Fibroblast of skin of back (primary cell): ENCODE results near the gene SLC25A24.
"Not testable (repeated sequence)": the region's sequence is repeated elsewhere in the genome, so short reads cannot be mapped to it uniquely, and the experiment has no call there.

Experiments
- DNase-seq: peaks from one replicate; pipeline ENCODE4 v3.0.0-alpha.2; 2013

Gene SLC25A24

GRCh38 chr1:108194051-108194450, 6.1 kb downstream of the SLC25A24 start:
- DNase-seq, result no peak

GRCh38 chr1:108193333-108193732, 6.8 kb downstream of the SLC25A24 start:
- DNase-seq, result no peak

GRCh38 chr1:108192581-108192980, 7.6 kb downstream of the SLC25A24 start:
- DNase-seq, result no peak

- no peak for DNase-seq
Observed at GRCh38 chr1:108190686-108191416, 9.3 kb downstream of the SLC25A24 start.

- DNase-seq, result no peak
Observed at GRCh38 chr1:108190001-108190634, 10.0 kb downstream of the SLC25A24 start.

GRCh38 chr1:108188801-108189200, 11.3 kb downstream of the SLC25A24 start:
- DNase-seq, result no peak

GRCh38 chr1:108182959-108183700, 17.0 kb downstream of the SLC25A24 start:
- no peak for DNase-seq

- DNase-seq, result no peak
Observed at GRCh38 chr1:108179018-108179417, 21.1 kb downstream of the SLC25A24 start.

- DNase-seq, result not testable (repeated sequence)
Observed at GRCh38 chr1:108162409-108162808, 37.7 kb downstream of the SLC25A24 start.

- not testable (repeated sequence) for DNase-seq
Observed at GRCh38 chr1:108159951-108160350, 40.2 kb downstream of the SLC25A24 start.

- DNase-seq, result no peak
Observed at GRCh38 chr1:108158893-108159453, 41.2 kb downstream of the SLC25A24 start.

GRCh38 chr1:108154314-108154713, 45.8 kb downstream of the SLC25A24 start:
- DNase-seq, result no peak

- DNase-seq, result no peak
Observed at GRCh38 chr1:108152782-108153222, 47.3 kb downstream of the SLC25A24 start.

- DNase-seq, result no peak
Observed at GRCh38 chr1:108151548-108151947, 48.6 kb downstream of the SLC25A24 start.

- peak; percentile 77 for DNase-seq
Observed at GRCh38 chr1:108149796-108150467, 50.2 kb downstream of the SLC25A24 start.

GRCh38 chr1:108144569-108144968, 55.6 kb downstream of the SLC25A24 start:
- not testable (repeated sequence) for DNase-seq

- peak; percentile 33 for DNase-seq
Observed at GRCh38 chr1:108142773-108143394, 57.3 kb downstream of the SLC25A24 start.

- no peak for DNase-seq
Observed at GRCh38 chr1:108142258-108142657, 57.9 kb downstream of the SLC25A24 start.

GRCh38 chr1:108141621-108142020, 58.5 kb downstream of the SLC25A24 start:
- DNase-seq, result peak; percentile 80

GRCh38 chr1:108140936-108141335, 59.2 kb downstream of the SLC25A24 start:
- DNase-seq, result no peak

- DNase-seq, result no peak
Observed at GRCh38 chr1:108140177-108140576, 60.0 kb downstream of the SLC25A24 start.

GRCh38 chr1:108139555-108139954, 60.6 kb downstream of the SLC25A24 start:
- DNase-seq, result not testable (repeated sequence)
